Prostate gland (tissue), 2 donors: ENCODE results near the gene HRG. TPM values are rescaled to one million over a fixed set of nuclear protein-coding genes. Genes with fewer than 3 reads are reported as not detected.

Experiments
- DNase-seq: peaks from one replicate; pipeline ENCODE4 v3.0.0-alpha.2; 2019; ENCODE audit warnings: low spot score
- H3K27ac ChIP-seq, 2 donors: fragments of 200-600 bp; sonication (generic); 2 replicates each; pipeline ENCODE4 v1.5.1; 2017 to 2019
- H3K27me3 ChIP-seq: fragments of 200-600 bp; sonication (generic); replicated peaks from 2 replicates; pipeline ENCODE4 v1.5.1; 2019; ENCODE audit not compliant: insufficient read depth
- H3K36me3 ChIP-seq, 2 donors: fragments of 200-600 bp; sonication (generic); 1 replicate in 1 of 2; 2 replicates in 1 of 2; pipeline versions ENCODE4 v1.5.1 to v1.8.1; 2017 to 2019
- H3K4me1 ChIP-seq: fragments of 200-600 bp; sonication (generic); replicated peaks from 2 replicates; pipeline ENCODE4 v1.5.1; 2019
- H3K4me3 ChIP-seq, 2 donors: fragments of 200-600 bp; sonication (generic); 2 replicates each; pipeline ENCODE4 v1.5.1; 2017 to 2019
- H3K9me3 ChIP-seq: fragments of 200-600 bp; sonication (generic); 2 replicates; pipeline ENCODE4 v1.5.1; 2017
- POLR2A ChIP-seq: fragments of 450-650 bp; IDR thresholded peaks from one replicate; pipeline ENCODE4 v1.6.1; 2016; ENCODE audit warnings: antibody characterized with exemption, mild to moderate bottlenecking
- POLR2AphosphoS5 ChIP-seq: sonication (generic); formaldehyde crosslinking; IDR thresholded peaks from one replicate; pipeline ENCODE4 v1.6.1; 2017; ENCODE audit warnings: antibody characterized with exemption
- WGBS: methylation state at CpG from one replicate; pipeline ENCODE4 v1.1.5; 2018; 5-methylcytosine and 5-hydroxymethylcytosine counted together
- intact Hi-C: fragments of 100-400 bp; cut with DNase I; formaldehyde crosslinking; loops from one replicate; pipeline ENCODE4 v1.14.2; 2022
- total RNA-seq, 2 donors: library from RNA; depleted of rRNA; stranded (reverse); fragments of >200 nt; gene quantifications; one replicate each; pipeline ENCODE4 v1.1.0, GENCODE V29; 2016
- TF ChIP-seq, protein P1 (sequence below), 4 experiments: fragments of 200-600 bp in 2 of 4; fragments of 450-650 bp in 2 of 4; sonication (generic) in 2 of 4; IDR thresholded peaks; 1 replicate in 3 of 4; 2 replicates in 1 of 4; pipeline ENCODE4 v1.5.1; 2016 to 2019; ENCODE audit warnings: antibody characterized with exemption in 4 of 4, mild to moderate bottlenecking in 2 of 4, moderate library complexity in 2 of 4

Gene HRG, protein sequence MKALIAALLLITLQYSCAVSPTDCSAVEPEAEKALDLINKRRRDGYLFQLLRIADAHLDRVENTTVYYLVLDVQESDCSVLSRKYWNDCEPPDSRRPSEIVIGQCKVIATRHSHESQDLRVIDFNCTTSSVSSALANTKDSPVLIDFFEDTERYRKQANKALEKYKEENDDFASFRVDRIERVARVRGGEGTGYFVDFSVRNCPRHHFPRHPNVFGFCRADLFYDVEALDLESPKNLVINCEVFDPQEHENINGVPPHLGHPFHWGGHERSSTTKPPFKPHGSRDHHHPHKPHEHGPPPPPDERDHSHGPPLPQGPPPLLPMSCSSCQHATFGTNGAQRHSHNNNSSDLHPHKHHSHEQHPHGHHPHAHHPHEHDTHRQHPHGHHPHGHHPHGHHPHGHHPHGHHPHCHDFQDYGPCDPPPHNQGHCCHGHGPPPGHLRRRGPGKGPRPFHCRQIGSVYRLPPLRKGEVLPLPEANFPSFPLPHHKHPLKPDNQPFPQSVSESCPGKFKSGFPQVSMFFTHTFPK
- not detected for total RNA-seq

DNA sequence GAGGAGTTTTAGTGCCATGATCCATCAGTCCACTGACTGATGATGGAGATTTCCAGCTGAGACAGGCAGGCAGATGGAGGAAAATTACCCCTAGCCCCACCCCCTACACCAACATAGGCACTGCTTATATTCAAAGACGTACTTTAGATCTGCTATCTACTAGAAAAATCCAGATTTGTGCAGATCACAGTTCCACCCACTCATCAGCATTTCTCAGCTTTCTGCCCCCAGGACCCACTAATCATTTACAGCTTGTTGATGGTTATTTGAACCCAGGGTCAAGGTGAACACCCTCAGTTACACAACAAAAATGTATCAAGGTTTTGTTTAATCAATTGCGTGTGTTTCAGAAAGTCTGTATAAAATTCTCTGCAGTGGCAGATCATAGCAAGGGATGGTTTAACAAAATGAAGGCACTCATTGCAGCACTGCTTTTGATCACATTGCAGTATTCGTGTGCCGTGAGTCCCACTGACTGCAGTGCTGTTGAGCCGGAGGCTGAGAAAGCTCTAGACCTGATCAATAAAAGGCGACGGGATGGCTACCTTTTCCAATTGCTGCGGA is at the start of gene HRG:
TSS of gene HRG (plus strand) at position 390 of the 564 bp plus-strand sequence. CDS start at position 408, 18 bp downstream.
- 74% methylated on average over 8 of the region's 8 CpGs for whole genome bisulfite sequencing
- Histone ChIP-seq H3K36me3 (no peaks in the 10 kb centered on the region), H3K27ac (no peak within 1 kb of the TSS), H3K4me1 (no peaks in the 10 kb centered on the region), H3K27me3 (no peaks in the 10 kb centered on the region), H3K9me3 (no peaks in the 10 kb centered on the region), H3K4me3 (no peak within 1 kb of the TSS)
- intact Hi-C loops = no loop called here
- TF ChIP-seq, protein P1, sequence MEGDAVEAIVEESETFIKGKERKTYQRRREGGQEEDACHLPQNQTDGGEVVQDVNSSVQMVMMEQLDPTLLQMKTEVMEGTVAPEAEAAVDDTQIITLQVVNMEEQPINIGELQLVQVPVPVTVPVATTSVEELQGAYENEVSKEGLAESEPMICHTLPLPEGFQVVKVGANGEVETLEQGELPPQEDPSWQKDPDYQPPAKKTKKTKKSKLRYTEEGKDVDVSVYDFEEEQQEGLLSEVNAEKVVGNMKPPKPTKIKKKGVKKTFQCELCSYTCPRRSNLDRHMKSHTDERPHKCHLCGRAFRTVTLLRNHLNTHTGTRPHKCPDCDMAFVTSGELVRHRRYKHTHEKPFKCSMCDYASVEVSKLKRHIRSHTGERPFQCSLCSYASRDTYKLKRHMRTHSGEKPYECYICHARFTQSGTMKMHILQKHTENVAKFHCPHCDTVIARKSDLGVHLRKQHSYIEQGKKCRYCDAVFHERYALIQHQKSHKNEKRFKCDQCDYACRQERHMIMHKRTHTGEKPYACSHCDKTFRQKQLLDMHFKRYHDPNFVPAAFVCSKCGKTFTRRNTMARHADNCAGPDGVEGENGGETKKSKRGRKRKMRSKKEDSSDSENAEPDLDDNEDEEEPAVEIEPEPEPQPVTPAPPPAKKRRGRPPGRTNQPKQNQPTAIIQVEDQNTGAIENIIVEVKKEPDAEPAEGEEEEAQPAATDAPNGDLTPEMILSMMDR (IDR thresholded peaks at IDR 0.05) = no peak
- no peak for TF ChIP-seq POLR2AphosphoS5
- no peak for TF ChIP-seq POLR2A
- no peak for DNase-seq

- intact Hi-C loops = loop anchor here (5.0 to 10.0 kb wide), 3 partner anchors 206 to 634 kb away; no protein-coding TSS in a partner anchor
- no peaks in the 10 kb centered on the region for H3K27me3 ChIP-seq
- H3K36me3 ChIP-seq = no peaks in the 10 kb centered on the region
- TF ChIP-seq POLR2A (no peak), POLR2AphosphoS5 (no peak)
- TF ChIP-seq, protein P1 (IDR thresholded peaks at IDR 0.05) = no peak
- H3K27ac ChIP-seq = no peak overlapping the region
- H3K4me1 ChIP-seq = no peaks in the 10 kb centered on the region
- 86% methylated on average over 8 of the region's 8 CpGs for WGBS
- no peak for DNase-seq
- no peak overlapping the region for H3K4me3 ChIP-seq
- H3K9me3 ChIP-seq = no peaks in the 10 kb centered on the region
Observed at GRCh38 chr3:186616299-186616617, 49.6 kb upstream of the HRG start.

DNA sequence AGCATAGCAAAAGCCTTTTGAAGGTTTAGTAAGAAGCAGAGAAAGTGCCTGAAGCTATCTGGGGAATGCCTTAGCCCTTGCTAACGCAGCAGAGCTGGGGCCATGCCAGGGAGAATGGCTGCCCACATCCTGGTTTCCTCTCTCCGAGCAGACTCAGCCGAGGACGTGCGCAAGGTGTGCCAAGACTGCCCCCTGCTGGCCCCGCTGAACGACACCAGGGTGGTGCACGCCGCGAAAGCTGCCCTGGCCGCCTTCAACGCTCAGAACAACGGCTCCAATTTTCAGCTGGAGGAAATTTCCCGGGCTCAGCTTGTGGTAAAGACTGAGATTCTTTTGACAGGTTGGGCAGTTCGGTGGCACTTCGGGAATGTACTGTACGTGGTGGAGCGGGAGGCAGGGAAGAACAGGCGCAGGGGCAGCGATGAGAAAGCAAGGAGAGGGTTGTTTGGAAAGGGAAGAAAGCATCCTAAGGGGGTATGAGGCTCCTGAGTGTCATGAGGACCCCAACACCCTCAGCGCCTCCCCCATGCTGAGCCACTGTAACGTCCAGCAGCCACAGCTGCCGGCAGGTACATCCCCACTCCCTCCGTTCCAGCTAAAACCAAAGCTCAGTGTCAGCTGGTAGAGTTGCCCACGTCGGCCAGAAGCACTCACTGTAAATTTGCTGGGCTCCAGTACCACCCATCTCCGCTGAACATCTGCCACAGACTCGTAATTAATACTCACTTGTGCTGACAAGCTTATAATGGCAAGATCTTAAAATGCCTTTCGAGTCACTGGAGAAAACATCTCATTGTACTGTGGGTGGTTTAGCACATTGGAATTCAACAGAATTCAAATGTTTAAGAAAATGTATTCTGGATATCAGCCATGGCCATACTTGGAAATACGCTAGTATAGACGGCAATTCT is 48.5 kb upstream of the HRG start:
- WGBS = 9% methylated on average over 31 of the region's 31 CpGs
- TF ChIP-seq, protein P1 (IDR thresholded peaks at IDR 0.05) = peak; percentile 62 to 93 (median 78)
- TF ChIP-seq POLR2A (no peak), POLR2AphosphoS5 (peak; percentile 59)
- Histone ChIP-seq H3K27ac (no peak overlapping the region), H3K9me3 (no peaks in the 10 kb centered on the region), H3K4me3 (no peak overlapping the region), H3K36me3 (no peaks in the 10 kb centered on the region), H3K4me1 (no peaks in the 10 kb centered on the region), H3K27me3 (no peaks in the 10 kb centered on the region)
- intact Hi-C loops = loop anchor here (5.0 to 10.0 kb wide), 3 partner anchors 205 to 635 kb away; no protein-coding TSS in a partner anchor
- peak; percentile 88 for DNase-seq

- TF ChIP-seq POLR2A (no peak), POLR2AphosphoS5 (no peak)
- TF ChIP-seq, protein P1 (IDR thresholded peaks at IDR 0.05) = no peak
- 88% methylated on average over 8 of the region's 8 CpGs for WGBS
- no peaks in the 10 kb centered on the region for H3K4me1 ChIP-seq
- no peaks in the 10 kb centered on the region for H3K36me3 ChIP-seq
- intact Hi-C loops = loop anchor here (5.0 to 10.0 kb wide), 3 partner anchors 204 to 636 kb away; no protein-coding TSS in a partner anchor
- DNase-seq = no peak
- no peaks in the 10 kb centered on the region for H3K9me3 ChIP-seq
- H3K27ac ChIP-seq = no peak overlapping the region
- H3K27me3 ChIP-seq = no peaks in the 10 kb centered on the region
- no peak overlapping the region for H3K4me3 ChIP-seq
Observed at GRCh38 chr3:186618318-186618938, 47.4 kb upstream of the HRG start.
